HG02973 (cell line): Measurements from ENCODE around the gene EIF2B1.

Experiments used
- ATAC-seq: cut with Tn5 transposase; IDR thresholded peaks from one replicate; pipeline ENCODE4 v1.9.1; 2021; ENCODE audit warnings: moderate library complexity; ENCODE audit not compliant: unreplicated experiment

EIF2B1 gene

GRCh38 chr12:123633379-123634141 lies at the start of gene EIF2B1, which contains the start of gene GTF2H3:
EIF2B1 (minus strand) TSS chr12:123633686; CDS start chr12:123633557, 129 bp downstream.
GTF2H3 (plus strand) TSS chr12:123633829; CDS start chr12:123633860, 31 bp downstream.
- peak; percentile 91 for ATAC-seq

- peak; percentile 59 for ATAC-seq
These were observed 48.1 kb upstream of the EIF2B1 start for GRCh38 chr12:123681605-123682004.

- ATAC-seq: no peak
These were observed 45.5 kb upstream of the EIF2B1 start for GRCh38 chr12:123678981-123679380.

- ATAC-seq: no peak
These were observed 43.3 kb upstream of the EIF2B1 start for GRCh38 chr12:123676616-123677320.

- ATAC-seq: no peak
These were observed 42.0 kb upstream of the EIF2B1 start for GRCh38 chr12:123675436-123675835.

GRCh38 chr12:123671876-123672275 lies 38.4 kb upstream of the EIF2B1 start:
- no peak for ATAC-seq

- ATAC-seq: peak; percentile 96
These were observed 37.6 kb upstream of the EIF2B1 start, which contains the start of gene TCTN2 for GRCh38 chr12:123670882-123671728. TCTN2 (plus strand) TSS chr12:123671113; CDS start chr12:123671241, 128 bp downstream.

- no peak for ATAC-seq
These were observed 34.3 kb upstream of the EIF2B1 start for GRCh38 chr12:123667771-123668170.

GRCh38 chr12:123659996-123660727 lies 26.7 kb upstream of the EIF2B1 start:
- no peak for ATAC-seq

- no peak for ATAC-seq
These were observed 23.7 kb upstream of the EIF2B1 start for GRCh38 chr12:123657211-123657610.

- ATAC-seq: no peak
These were observed 22.9 kb upstream of the EIF2B1 start for GRCh38 chr12:123656392-123656791.

GRCh38 chr12:123655420-123655819 lies 21.9 kb upstream of the EIF2B1 start:
- ATAC-seq: peak; percentile 76

- no peak for ATAC-seq
These were observed 20.7 kb upstream of the EIF2B1 start for GRCh38 chr12:123654129-123654701.

- ATAC-seq: no peak
These were observed 14.9 kb upstream of the EIF2B1 start for GRCh38 chr12:123648401-123648800.

- no peak for ATAC-seq
These were observed 12.4 kb upstream of the EIF2B1 start for GRCh38 chr12:123645878-123646277.

GRCh38 chr12:123645380-123645779 lies 11.9 kb upstream of the EIF2B1 start:
- no peak for ATAC-seq

- ATAC-seq: no peak
These were observed 10.4 kb upstream of the EIF2B1 start for GRCh38 chr12:123643911-123644310.

GRCh38 chr12:123634142-123634561 lies 666 bp upstream of the EIF2B1 start:
- ATAC-seq: no peak

- ATAC-seq: no peak
These were observed 11.6 kb downstream of the EIF2B1 start for GRCh38 chr12:123621619-123622530.
